K562 (cell line): ENCODE data around the gene BRWD1. TPM values are rescaled to one million over a fixed set of nuclear protein-coding genes. Genes with fewer than 3 reads are reported as not detected.
A peak's percentile ranks its signal among the peaks of the same experiment; 100 is the strongest.

Experiments used
- ADNP ChIP-seq: fragments of 200-800 bp; sonication (Bioruptor generic); IDR thresholded peaks from 2 replicates; pipeline ENCODE4 v1.6.1; 2016; ENCODE audit warnings: missing genetic modification characterization, missing compliant biosample characterization
- BHLHE40 ChIP-seq: IDR thresholded peaks from 2 replicates; pipeline ENCODE4 v1.6.1; 2011; ENCODE audit warnings: low read length, improper control_type of control experiment
- CBX3 ChIP-seq, 2 experiments: IDR thresholded peaks; 1 replicate in 1 of 2; 2 replicates in 1 of 2; pipeline ENCODE4 v1.6.1; 2012; ENCODE audit warnings: inconsistent platforms in 2 of 2, low read length in 2 of 2, borderline replicate concordance in 1 of 2, control low read depth in 1 of 2
- ETS2 ChIP-seq: IDR thresholded peaks from 2 replicates; pipeline ENCODE4 v1.6.1; 2016; ENCODE audit warnings: borderline replicate concordance, missing genetic modification characterization, mild to moderate bottlenecking, moderate library complexity, missing compliant biosample characterization; ENCODE audit not compliant: poor library complexity, severe bottlenecking
- FOSL1 ChIP-seq: fragments of 200-800 bp; sonication (Bioruptor generic); conservative IDR thresholded peaks from 2 replicates; pipeline ENCODE4 v1.6.1; 2016; ENCODE audit warnings: missing genetic modification characterization, missing compliant biosample characterization
- FOXJ2 ChIP-seq: fragments of 200-800 bp; sonication (Bioruptor generic); IDR thresholded peaks from 2 replicates; pipeline ENCODE4 v1.6.1; 2016; ENCODE audit warnings: missing genetic modification characterization, missing compliant biosample characterization
- FOXM1 ChIP-seq, 2 experiments: fragments of 450-650 bp in 1 of 2; sonication (generic) in 1 of 2; formaldehyde crosslinking in 1 of 2; IDR thresholded peaks; 2 replicates each; pipeline versions ENCODE4 v1.6.1 to v1.9.0; 2017 to 2022; ENCODE audit warnings: low read depth in 2 of 2, mild to moderate bottlenecking in 2 of 2, missing genetic modification reagents in 1 of 2, moderate library complexity in 1 of 2
- HDAC2 ChIP-seq: fragments of 450-650 bp; IDR thresholded peaks from 2 replicates; pipeline ENCODE4 v1.6.1; 2016; ENCODE audit warnings: mild to moderate bottlenecking
- KLF13 ChIP-seq: fragments of 450-650 bp; IDR thresholded peaks from 2 replicates; pipeline ENCODE4 v1.6.1; 2016; ENCODE audit warnings: missing genetic modification characterization, low read depth, mild to moderate bottlenecking, missing compliant biosample characterization, moderate library complexity, borderline replicate concordance
- MCM7 ChIP-seq, 2 experiments: fragments of 450-650 bp; IDR thresholded peaks; 2 replicates each; pipeline ENCODE4 v1.6.1; 2016 to 2018
- PTRF ChIP-seq: fragments of 450-650 bp; IDR thresholded peaks from 2 replicates; pipeline ENCODE4 v1.6.1; 2016; ENCODE audit warnings: mild to moderate bottlenecking, missing genetic modification characterization, missing compliant biosample characterization
- ZNF717 ChIP-seq: fragments of 250-450 bp; sonication (Bioruptor Pico); IDR thresholded peaks from 2 replicates; pipeline ENCODE4 v1.5.0; 2021
- polyA plus RNA-seq, 8 experiments: library from polyadenylated mRNA; depleted of rRNA in 4 of 8; stranded (reverse) in 5 of 8; unstranded in 3 of 8; fragments of >200 nt; fragmentation: Nextera tagmentation in 2 of 8; fragmentation: Illumina TruSeq in 1 of 8; extraction: Ambion mirVana in 2 of 8; extraction: Trizol in 1 of 8; gene quantifications; 2 replicates each; pipeline versions ENCODE4 v1.2.1 to v1.2.3, GENCODE V29; 2011 to 2014; ENCODE audit warnings: inconsistent platforms in 1 of 8, missing spikeins in 1 of 8
- total RNA-seq, 7 experiments: library from RNA; depleted of rRNA in 6 of 7; stranded (reverse); fragments of >200 nt in 6 of 7; fragmentation: Illumina TruSeq in 2 of 7; extraction: Trizol in 2 of 7; gene quantifications; 2 replicates each; pipeline versions ENCODE4 v1.2.1 to v1.2.3, GENCODE V29; 2011 to 2021; ENCODE audit warnings: low replicate concordance in 1 of 7
- TF ChIP-seq, protein P1 (sequence below): fragments of 450-650 bp; IDR thresholded peaks from 2 replicates; pipeline ENCODE4 v1.6.1; 2016
- TF ChIP-seq, protein P2 (sequence below): fragments of 250-450 bp; sonication (Bioruptor Pico); IDR thresholded peaks from 2 replicates; pipeline ENCODE4 v1.8.0; 2022; ENCODE audit warnings: moderate library complexity, mild to moderate bottlenecking, inconsistent platforms
- TF ChIP-seq, protein P3 (sequence below): fragments of 450-650 bp; formaldehyde crosslinking; IDR thresholded peaks from 2 replicates; pipeline ENCODE4 v1.4.0; 2020; ENCODE audit warnings: mild to moderate bottlenecking, moderate library complexity
- TF ChIP-seq, protein P4 (sequence below), 2 experiments: fragments of 450-650 bp in 1 of 2; sonication (generic) in 1 of 2; formaldehyde crosslinking; conservative IDR thresholded peaks; 2 replicates each; pipeline versions ENCODE4 v1.4.0 to v1.8.1; 2020 to 2022; ENCODE audit warnings: mild to moderate bottlenecking in 1 of 2, missing genetic modification reagents in 1 of 2
- TF ChIP-seq, protein P5 (sequence below): fragments of 450-650 bp; conservative IDR thresholded peaks from 2 replicates; pipeline ENCODE4 v1.6.1; 2016; ENCODE audit warnings: missing genetic modification characterization, low read depth, mild to moderate bottlenecking, missing compliant biosample characterization, moderate library complexity
- TF ChIP-seq, protein P6 (sequence below): fragments of 150-350 bp; conservative IDR thresholded peaks from 2 replicates; pipeline ENCODE4 v1.6.1; 2014; ENCODE audit warnings: low read length

BRWD1 gene
- total and polyA plus RNA-seq, 9 of the 15 experiments (the other 6 are each of a cell fraction or from before 2014, with no cell fraction given) = 10.1 to 60.2 (median 34.1) TPM

DNA sequence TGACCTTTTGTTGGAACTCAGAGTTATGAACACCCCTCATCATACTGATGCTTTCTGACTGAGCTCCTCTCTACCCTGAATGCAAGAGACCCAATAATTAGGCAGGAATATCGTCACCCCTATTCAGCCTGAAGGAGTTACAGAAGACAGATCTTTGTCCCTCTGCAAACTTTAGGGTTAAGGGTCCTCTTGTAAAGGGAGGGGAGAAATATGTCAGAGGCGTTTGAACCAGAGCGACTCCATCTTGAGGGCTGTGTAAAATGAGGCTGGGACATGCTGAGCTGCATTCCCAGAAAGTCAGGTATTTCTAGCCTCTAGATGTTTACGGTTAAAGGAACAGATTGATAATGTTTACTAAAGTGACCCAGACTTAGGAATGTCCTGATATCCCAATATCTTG lies 46.0 kb upstream of the BRWD1 start (continued):
- TF ChIP-seq, protein P1, sequence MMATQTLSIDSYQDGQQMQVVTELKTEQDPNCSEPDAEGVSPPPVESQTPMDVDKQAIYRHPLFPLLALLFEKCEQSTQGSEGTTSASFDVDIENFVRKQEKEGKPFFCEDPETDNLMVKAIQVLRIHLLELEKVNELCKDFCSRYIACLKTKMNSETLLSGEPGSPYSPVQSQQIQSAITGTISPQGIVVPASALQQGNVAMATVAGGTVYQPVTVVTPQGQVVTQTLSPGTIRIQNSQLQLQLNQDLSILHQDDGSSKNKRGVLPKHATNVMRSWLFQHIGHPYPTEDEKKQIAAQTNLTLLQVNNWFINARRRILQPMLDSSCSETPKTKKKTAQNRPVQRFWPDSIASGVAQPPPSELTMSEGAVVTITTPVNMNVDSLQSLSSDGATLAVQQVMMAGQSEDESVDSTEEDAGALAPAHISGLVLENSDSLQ = no peak
- TF ChIP-seq, protein P2, sequence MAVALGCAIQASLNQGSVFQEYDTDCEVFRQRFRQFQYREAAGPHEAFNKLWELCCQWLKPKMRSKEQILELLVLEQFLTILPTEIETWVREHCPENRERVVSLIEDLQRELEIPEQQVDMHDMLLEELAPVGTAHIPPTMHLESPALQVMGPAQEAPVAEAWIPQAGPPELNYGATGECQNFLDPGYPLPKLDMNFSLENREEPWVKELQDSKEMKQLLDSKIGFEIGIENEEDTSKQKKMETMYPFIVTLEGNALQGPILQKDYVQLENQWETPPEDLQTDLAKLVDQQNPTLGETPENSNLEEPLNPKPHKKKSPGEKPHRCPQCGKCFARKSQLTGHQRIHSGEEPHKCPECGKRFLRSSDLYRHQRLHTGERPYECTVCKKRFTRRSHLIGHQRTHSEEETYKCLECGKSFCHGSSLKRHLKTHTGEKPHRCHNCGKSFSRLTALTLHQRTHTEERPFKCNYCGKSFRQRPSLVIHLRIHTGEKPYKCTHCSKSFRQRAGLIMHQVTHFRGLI (CRISPR knock-in tag) = peak; percentile 93
- TF ChIP-seq, protein P3, sequence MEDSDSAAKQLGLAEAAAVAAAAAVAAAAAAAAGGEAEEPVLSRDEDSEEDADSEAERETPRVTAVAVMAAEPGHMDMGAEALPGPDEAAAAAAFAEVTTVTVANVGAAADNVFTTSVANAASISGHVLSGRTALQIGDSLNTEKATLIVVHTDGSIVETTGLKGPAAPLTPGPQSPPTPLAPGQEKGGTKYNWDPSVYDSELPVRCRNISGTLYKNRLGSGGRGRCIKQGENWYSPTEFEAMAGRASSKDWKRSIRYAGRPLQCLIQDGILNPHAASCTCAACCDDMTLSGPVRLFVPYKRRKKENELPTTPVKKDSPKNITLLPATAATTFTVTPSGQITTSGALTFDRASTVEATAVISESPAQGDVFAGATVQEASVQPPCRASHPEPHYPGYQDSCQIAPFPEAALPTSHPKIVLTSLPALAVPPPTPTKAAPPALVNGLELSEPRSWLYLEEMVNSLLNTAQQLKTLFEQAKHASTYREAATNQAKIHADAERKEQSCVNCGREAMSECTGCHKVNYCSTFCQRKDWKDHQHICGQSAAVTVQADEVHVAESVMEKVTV (CRISPR knock-in tag) = peak; percentile 37; the same call in 1 of the 2 replicates
- TF ChIP-seq MCM7 (IDR thresholded peaks at IDR 0.05) (no peak), FOXM1 (IDR thresholded peaks at IDR 0.05; ENCODE audit: low read depth) (no peak), FOXM1 (CRISPR knock-in tag; IDR thresholded peaks at IDR 0.05; ENCODE audit: low read depth) (no peak), PTRF (peak; percentile 97), FOXJ2 (tag) (no peak), FOSL1 (tag) (no peak), ZNF717 (CRISPR knock-in tag) (0 out of 2 replicates have a peak, but pooled peaks have one; percentile 6), CBX3 (IDR thresholded peaks at IDR 0.05; ENCODE audit: borderline replicate concordance in 1 of 2, low read length in 2 of 2) (no peak), BHLHE40 (no peak), KLF13 (peak; percentile 59; the same call in 1 of the 2 replicates), ADNP (tag) (no peak), HDAC2 (no peak), ETS2 (tag) (peak; percentile 53)
- TF ChIP-seq, protein P4, sequence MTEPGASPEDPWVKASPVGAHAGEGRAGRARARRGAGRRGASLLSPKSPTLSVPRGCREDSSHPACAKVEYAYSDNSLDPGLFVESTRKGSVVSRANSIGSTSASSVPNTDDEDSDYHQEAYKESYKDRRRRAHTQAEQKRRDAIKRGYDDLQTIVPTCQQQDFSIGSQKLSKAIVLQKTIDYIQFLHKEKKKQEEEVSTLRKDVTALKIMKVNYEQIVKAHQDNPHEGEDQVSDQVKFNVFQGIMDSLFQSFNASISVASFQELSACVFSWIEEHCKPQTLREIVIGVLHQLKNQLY (CRISPR knock-in tag; conservative IDR thresholded peaks at IDR 0.05) = no peak
- TF ChIP-seq, protein P5, sequence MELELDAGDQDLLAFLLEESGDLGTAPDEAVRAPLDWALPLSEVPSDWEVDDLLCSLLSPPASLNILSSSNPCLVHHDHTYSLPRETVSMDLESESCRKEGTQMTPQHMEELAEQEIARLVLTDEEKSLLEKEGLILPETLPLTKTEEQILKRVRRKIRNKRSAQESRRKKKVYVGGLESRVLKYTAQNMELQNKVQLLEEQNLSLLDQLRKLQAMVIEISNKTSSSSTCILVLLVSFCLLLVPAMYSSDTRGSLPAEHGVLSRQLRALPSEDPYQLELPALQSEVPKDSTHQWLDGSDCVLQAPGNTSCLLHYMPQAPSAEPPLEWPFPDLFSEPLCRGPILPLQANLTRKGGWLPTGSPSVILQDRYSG = peak; percentile 97
- TF ChIP-seq, protein P6, sequence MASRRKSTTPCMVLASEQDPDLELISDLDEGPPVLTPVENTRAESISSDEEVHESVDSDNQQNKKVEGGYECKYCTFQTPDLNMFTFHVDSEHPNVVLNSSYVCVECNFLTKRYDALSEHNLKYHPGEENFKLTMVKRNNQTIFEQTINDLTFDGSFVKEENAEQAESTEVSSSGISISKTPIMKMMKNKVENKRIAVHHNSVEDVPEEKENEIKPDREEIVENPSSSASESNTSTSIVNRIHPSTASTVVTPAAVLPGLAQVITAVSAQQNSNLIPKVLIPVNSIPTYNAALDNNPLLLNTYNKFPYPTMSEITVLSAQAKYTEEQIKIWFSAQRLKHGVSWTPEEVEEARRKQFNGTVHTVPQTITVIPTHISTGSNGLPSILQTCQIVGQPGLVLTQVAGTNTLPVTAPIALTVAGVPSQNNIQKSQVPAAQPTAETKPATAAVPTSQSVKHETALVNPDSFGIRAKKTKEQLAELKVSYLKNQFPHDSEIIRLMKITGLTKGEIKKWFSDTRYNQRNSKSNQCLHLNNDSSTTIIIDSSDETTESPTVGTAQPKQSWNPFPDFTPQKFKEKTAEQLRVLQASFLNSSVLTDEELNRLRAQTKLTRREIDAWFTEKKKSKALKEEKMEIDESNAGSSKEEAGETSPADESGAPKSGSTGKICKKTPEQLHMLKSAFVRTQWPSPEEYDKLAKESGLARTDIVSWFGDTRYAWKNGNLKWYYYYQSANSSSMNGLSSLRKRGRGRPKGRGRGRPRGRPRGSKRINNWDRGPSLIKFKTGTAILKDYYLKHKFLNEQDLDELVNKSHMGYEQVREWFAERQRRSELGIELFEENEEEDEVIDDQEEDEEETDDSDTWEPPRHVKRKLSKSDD = no peak
